AG09319 (cell line): ENCODE data around the gene MSL1.
A peak's percentile ranks its signal among the peaks of the same experiment; 100 is the strongest.

Source experiments
- DNase-seq: peaks from one replicate; pipeline ENCODE4 v3.0.0-alpha.2; 2010; ENCODE audit warnings: low read depth; ENCODE audit errors: extremely low read depth
- CTCF ChIP-seq: IDR thresholded peaks from 2 replicates; pipeline ENCODE4 v1.5.1; 2011; ENCODE audit warnings: low read depth, mild to moderate bottlenecking, inconsistent platforms, low read length, moderate library complexity

Gene MSL1

GRCh38 chr17:40108970-40109824, 12.6 kb upstream of the MSL1 start:
- no peak for TF ChIP-seq CTCF
- no peak for DNase-seq

GRCh38 chr17:40110026-40110845, 11.5 kb upstream of the MSL1 start:
- no peak for TF ChIP-seq CTCF
- no peak for DNase-seq

GRCh38 chr17:40111221-40112128, 10.3 kb upstream of the MSL1 start:
- peak; percentile 79 for TF ChIP-seq CTCF
- peak; percentile 69 for DNase-seq

GRCh38 chr17:40112191-40112711, 9.5 kb upstream of the MSL1 start:
- no peak for TF ChIP-seq CTCF

GRCh38 chr17:40112718-40113109, 9.1 kb upstream of the MSL1 start:
- no peak for TF ChIP-seq CTCF
- DNase-seq, result no peak

More at GRCh38 chr17:40112191-40112711, 9.5 kb upstream of the MSL1 start:
- no peak for DNase-seq

- DNase-seq, result peak; percentile 87
- peak; percentile 89 for TF ChIP-seq CTCF
Measured at GRCh38 chr17:40113110-40113906, 8.5 kb upstream of the MSL1 start.
